Stomach (tissue), 4 donors: ENCODE results near the gene MRPL17.

Source experiments
- CTCF ChIP-seq, 7 experiments: fragments of 450-650 bp in 4 of 7; fragments of 200-600 bp in 3 of 7; sonication (generic) in 3 of 7; IDR thresholded peaks; one replicate each; pipeline ENCODE4 v1.5.1; 2016 to 2019; ENCODE audit warnings: antibody characterized with exemption in 7 of 7, control low read depth in 2 of 7, mild to moderate bottlenecking in 1 of 7
- POLR2A ChIP-seq, 4 donors: fragments of 450-650 bp; IDR thresholded peaks; one replicate each; pipeline ENCODE4 v1.6.1; 2016; ENCODE audit warnings: antibody characterized with exemption in 4 of 4, control low read depth in 2 of 4, mild to moderate bottlenecking in 1 of 4, moderate library complexity in 1 of 4

GRCh38 chr11:6650104-6650503 lies 33.0 kb downstream of the MRPL17 start:
- TF ChIP-seq CTCF (IDR thresholded peaks at IDR 0.05) (no peak), POLR2A (IDR thresholded peaks at IDR 0.05) (no peak)
